Nephron (organoid): ENCODE results near the gene PRKCA.

ENCODE experiments used
- H3K27ac Mint-ChIP-seq, 3 experiments: 2 replicates each; pipeline ENCODE4 v1.8.0; 2020; ENCODE audit warnings: mixed read lengths in 3 of 3, mild to moderate bottlenecking in 2 of 3, moderate library complexity in 1 of 3
- H3K27me3 Mint-ChIP-seq: 2 replicates; pipeline ENCODE4 v1.8.0; 2021; ENCODE audit warnings: low read depth, mild to moderate bottlenecking, moderate library complexity, mixed read lengths
- H3K36me3 Mint-ChIP-seq: 2 replicates; pipeline ENCODE4 v1.8.0; 2020; ENCODE audit warnings: low read depth, mixed read lengths
- H3K4me1 Mint-ChIP-seq: 2 replicates; pipeline ENCODE4 v1.8.0; 2020; ENCODE audit warnings: mixed read lengths
- H3K4me3 Mint-ChIP-seq, 3 experiments: 2 replicates each; pipeline ENCODE4 v1.8.0; 2020; ENCODE audit warnings: mild to moderate bottlenecking in 3 of 3, mixed read lengths in 3 of 3, moderate library complexity in 2 of 3
- H3K9me3 Mint-ChIP-seq: 2 replicates; pipeline ENCODE4 v1.8.0; 2020; ENCODE audit warnings: mixed read lengths
- TF ChIP-seq, protein P1 (sequence below), 3 experiments: fragments of 200-600 bp; sonication (generic); IDR thresholded peaks; one replicate each; pipeline ENCODE4 v1.5.0; 2021; ENCODE audit warnings: antibody characterized with exemption in 3 of 3; ENCODE audit not compliant: unreplicated experiment in 3 of 3

Gene PRKCA

DNA sequence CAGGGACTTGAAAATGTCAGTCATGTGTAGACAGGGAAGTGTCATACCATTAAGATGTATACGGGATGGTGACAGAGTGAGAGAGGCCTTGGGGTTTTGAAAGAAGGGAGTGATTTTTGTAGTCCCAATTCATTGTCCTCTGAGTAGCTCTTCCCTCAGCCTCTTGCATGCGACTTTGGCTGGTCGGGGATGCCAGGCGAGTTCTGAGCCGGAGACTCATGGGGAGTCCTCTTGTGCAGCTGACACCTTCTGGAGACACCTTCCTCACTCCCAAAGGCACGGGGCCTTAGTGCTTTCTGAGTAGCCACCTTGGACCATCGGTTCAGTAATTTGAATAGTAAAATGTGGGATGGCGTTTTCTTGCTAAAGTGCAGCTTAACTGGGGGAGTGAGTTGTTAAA, 144.7 kb downstream of the PRKCA start:
- no peaks in the 10 kb centered on the region for H3K9me3 Mint-ChIP-seq
- peaks cover 8% of the 10 kb centered on the region for H3K27me3 Mint-ChIP-seq
- TF ChIP-seq, protein P1, sequence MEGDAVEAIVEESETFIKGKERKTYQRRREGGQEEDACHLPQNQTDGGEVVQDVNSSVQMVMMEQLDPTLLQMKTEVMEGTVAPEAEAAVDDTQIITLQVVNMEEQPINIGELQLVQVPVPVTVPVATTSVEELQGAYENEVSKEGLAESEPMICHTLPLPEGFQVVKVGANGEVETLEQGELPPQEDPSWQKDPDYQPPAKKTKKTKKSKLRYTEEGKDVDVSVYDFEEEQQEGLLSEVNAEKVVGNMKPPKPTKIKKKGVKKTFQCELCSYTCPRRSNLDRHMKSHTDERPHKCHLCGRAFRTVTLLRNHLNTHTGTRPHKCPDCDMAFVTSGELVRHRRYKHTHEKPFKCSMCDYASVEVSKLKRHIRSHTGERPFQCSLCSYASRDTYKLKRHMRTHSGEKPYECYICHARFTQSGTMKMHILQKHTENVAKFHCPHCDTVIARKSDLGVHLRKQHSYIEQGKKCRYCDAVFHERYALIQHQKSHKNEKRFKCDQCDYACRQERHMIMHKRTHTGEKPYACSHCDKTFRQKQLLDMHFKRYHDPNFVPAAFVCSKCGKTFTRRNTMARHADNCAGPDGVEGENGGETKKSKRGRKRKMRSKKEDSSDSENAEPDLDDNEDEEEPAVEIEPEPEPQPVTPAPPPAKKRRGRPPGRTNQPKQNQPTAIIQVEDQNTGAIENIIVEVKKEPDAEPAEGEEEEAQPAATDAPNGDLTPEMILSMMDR (IDR thresholded peaks at IDR 0.05; ENCODE audit: unreplicated experiment in 3 of 3), result no peak
- H3K27ac Mint-ChIP-seq, result no peak overlapping the region
- peaks cover 41% of the 10 kb centered on the region for H3K4me1 Mint-ChIP-seq
- no peaks in the 10 kb centered on the region for H3K36me3 Mint-ChIP-seq
- no peak overlapping the region for H3K4me3 Mint-ChIP-seq

DNA sequence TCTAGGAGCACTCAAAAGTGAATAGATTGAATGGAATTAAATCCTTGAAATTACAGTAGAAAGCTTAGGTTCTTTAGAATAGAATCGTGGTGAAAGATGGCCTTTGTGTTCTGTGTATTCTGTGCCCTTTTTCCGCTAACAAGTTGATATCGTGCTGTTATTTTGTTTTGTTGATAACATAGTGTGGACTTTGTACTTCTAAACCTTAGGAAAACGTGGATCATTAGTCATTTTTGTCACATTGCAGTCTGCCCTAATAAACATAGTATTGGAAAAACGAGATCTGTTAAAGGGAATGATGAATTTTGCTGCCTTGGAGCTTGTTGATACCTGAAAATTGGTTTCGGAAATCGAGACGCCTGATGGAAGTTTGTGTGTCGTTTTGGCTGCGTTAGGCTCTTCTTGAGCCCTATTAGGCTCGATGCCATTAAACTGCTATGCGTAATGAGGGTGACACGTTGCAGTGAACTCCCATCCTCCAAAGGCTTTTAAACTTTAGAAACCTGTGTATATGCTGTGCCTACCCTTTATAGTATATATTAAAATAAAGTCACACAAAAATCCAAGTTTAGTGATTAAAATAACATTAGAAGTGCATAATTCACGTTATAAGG, 145.7 kb downstream of the PRKCA start:
- Mint-ChIP-seq H3K4me1 (peaks cover 32% of the 10 kb centered on the region), H3K9me3 (no peaks in the 10 kb centered on the region), H3K36me3 (no peaks in the 10 kb centered on the region), H3K27me3 (peaks cover 4% of the 10 kb centered on the region), H3K4me3 (no peak overlapping the region), H3K27ac (no peak overlapping the region)
- TF ChIP-seq, protein P1 (IDR thresholded peaks at IDR 0.05; ENCODE audit: unreplicated experiment in 3 of 3), result no peak

DNA sequence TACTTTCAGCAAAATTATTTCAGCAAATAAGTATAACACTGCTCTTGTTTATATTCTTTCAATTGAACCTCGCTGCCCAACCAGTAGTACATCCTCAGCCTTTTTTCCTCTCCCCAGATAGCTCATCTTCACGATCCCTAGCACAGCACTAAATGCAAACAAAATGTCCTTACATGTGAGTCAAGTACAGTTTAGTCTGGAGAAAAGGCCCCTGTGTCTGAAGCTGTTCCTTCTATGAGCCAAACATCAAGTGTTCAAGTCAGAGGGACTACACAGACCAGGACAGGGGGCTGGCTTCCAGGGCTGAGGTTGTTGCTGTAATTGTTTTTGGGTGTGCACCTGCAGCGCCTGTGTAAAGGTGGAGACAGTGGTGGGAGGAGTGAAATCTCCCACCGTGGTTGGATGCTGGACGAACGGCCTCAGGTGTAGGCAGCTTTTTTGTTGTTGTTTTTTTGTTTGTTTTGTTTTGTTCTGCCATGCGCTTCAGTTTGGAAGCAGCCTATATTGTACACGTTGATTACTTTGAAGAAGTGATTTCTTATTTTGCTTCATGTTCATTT, 147.1 kb downstream of the PRKCA start:
- no peak overlapping the region for H3K4me3 Mint-ChIP-seq
- peaks cover 4% of the 10 kb centered on the region for H3K27me3 Mint-ChIP-seq
- H3K9me3 Mint-ChIP-seq, result no peaks in the 10 kb centered on the region
- TF ChIP-seq, protein P1 (IDR thresholded peaks at IDR 0.05; ENCODE audit: unreplicated experiment in 3 of 3), result no peak
- no peak overlapping the region for H3K27ac Mint-ChIP-seq
- no peaks in the 10 kb centered on the region for H3K36me3 Mint-ChIP-seq
- peaks cover 26% of the 10 kb centered on the region for H3K4me1 Mint-ChIP-seq

DNA sequence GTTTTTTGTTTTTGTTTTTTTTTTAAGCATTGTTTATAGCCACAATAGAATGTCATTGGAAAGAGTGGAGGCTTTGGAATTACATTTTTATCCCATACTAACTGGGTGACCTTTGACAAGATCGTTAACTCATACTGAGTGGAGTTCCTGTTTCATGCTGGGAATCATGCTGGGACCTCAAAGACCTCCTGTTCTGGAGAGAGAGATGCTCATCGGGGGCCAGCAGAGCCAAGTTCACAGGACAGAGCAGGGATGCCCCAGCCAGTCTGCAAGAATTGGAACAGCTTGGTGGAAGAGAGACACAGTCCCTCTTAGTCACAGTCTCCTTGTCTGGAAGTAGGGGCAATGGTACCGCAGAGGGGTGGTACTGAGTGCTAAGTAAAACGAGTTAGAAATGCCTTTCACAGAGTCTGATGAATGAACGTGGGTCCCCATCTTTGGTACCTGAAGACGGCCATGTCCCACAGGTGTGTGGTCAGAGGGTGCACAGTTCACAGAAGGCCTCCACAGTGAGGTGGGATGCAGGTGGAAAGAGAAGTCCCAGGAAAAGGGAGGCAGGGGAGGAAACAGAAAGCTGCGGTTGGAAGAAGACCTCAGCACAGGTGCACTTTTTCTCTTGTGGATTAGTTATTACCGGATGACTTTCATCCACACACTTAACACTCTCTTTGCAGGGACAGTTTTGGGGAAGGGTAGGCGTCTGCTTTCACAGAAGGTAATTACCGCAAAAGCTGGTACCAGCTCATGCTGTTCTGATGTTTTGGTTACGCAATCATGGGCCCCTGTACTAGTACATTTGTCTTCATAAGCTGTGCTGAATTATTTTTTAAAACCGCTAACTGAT, 147.8 kb downstream of the PRKCA start:
- TF ChIP-seq, protein P1 (IDR thresholded peaks at IDR 0.05; ENCODE audit: unreplicated experiment in 3 of 3), result no peak
- Mint-ChIP-seq H3K27me3 (peaks cover 4% of the 10 kb centered on the region), H3K4me1 (peaks cover 20% of the 10 kb centered on the region), H3K4me3 (no peak overlapping the region), H3K36me3 (no peaks in the 10 kb centered on the region), H3K9me3 (no peaks in the 10 kb centered on the region), H3K27ac (no peak overlapping the region)

DNA sequence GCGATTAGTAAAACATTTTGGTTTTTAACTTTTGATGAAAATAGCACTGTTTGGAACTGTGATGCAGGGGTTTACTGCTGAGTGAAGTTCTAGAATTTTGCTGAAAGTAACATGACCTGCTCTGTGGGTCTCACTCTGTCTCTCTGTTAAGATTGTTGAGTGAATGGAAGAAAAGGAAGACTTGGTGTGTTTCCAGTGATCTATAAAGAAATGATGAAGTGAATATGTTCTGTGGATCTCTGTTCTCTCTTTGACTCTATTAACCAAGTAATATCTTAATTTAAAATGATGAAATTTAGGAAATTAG, 148.4 kb downstream of the PRKCA start:
- Mint-ChIP-seq H3K9me3 (no peaks in the 10 kb centered on the region), H3K36me3 (no peaks in the 10 kb centered on the region), H3K4me1 (peaks cover 16% of the 10 kb centered on the region), H3K27me3 (peaks cover 4% of the 10 kb centered on the region), H3K4me3 (no peak overlapping the region), H3K27ac (no peak overlapping the region)
- TF ChIP-seq, protein P1 (IDR thresholded peaks at IDR 0.05; ENCODE audit: unreplicated experiment in 3 of 3), result no peak
